NCI-H187 treated with DMSO at 0.1 percent for 48 hours (cell line): Measurements from ENCODE around the gene SLC37A2.
"Not testable (repeated sequence)": the region's sequence is repeated elsewhere in the genome, so short reads cannot be mapped to it uniquely, and the experiment has no call there.

Experiments
- DNase-seq: peaks from one replicate; lab custom pipeline; 2025; lab: John Stamatoyannopoulos, UW

SLC37A2 gene

DNA sequence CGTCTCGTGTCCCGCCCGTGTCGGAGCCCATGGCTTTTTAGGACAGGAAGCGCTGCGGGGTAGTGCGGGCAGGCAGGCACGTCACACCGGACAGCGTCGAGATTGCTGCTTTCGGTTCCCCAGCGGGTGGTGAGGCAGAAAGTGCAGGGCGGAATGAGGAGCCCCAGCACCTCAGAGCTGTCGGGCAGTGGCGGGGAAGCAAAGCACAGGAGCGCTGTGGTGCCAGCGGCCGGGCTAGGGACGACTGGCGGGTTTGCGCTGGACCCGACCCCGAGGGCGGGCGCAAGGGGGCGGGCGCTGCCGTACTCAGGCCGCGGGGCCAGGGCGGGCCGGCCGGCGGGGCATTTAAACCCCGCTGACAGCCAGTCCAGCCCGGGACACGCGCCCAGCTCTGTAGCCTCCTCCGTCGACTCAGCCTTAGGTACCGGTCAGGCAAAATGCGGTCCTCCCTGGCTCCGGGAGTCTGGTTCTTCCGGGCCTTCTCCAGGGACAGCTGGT is at the start of gene SLC37A2:
TSS of gene SLC37A2 (plus strand) at position 375 of the 498 bp plus-strand sequence. CDS start at position 438, 63 bp downstream.
- no peak for DNase-seq

DNA sequence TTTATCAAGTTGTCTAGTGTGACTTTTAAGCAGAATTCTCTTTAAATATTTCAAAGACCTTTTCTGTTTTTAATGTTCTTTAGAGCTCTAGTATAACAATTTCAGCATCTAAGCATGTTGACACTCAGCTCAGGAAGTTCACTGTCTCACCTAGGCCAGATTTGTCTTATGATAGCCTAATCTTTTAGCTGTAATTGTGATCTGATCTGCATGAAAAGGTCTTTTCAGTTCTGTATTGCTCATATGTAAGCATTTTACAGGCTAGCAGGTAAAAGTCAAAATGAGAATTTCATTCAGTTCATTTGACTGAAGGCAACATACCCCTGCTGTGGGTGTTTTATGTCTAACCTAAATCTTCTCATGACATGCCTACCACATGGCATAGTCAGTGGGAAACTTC is 46.7 kb upstream of the SLC37A2 start:
- DNase-seq = no peak

DNA sequence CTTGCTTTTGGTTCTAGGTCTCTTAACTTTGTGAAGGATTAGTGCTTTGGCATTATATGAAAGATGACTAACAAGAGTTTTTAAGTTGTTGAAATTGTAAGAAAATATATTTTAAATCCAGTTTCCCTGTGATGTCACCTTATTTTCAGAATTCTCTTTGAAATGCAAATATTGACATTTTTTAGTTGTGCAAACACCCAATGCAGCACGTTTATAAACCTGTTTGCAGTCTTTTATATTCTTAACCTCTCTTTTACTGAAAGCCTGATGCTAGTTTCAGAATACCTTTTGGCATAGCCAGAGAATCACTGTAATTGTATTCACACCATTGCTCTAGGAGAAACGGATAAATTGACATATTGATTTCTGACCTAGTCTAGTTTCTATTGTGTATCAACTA is 42.8 kb upstream of the SLC37A2 start:
- DNase-seq = no peak

DNA sequence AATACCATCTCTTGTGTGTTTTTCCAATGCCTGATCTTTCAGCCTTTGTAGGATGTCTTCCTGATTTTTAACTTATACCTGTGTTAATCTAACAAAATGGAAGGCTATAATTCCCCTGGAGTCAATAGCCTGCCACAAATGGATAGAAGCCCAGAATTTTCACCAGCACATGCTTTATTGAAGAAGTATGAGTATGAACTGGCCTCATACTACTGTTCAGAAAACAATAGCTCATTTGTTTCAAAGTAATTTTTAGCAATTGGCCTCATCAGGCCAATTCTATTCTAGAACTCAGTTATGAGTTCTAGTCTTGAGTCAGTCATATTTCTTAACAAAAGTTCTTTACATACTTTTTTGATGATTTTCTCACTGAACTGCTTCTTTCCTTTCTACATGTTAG is 40.6 kb upstream of the SLC37A2 start:
- no peak for DNase-seq

DNA sequence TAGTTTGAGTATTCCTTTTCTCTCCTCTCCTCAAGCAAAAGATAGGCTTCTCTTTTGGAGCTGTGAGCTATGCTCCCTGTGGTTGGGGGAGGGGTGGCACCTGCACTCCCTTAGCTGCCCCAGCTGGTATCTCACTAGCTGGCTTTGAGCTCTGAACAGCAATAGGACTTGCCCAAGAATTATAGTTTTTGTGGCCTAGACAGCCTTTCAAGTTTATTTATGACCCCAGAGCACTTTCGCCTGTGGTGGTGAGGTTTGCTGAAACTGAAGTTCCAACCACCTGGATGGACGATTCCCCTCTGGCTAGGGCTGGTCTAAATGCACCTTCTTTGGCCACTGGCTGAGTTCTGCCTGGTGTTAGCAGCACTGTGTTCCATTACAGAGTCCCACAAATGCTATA is 37.1 kb upstream of the SLC37A2 start:
- DNase-seq = no peak

DNA sequence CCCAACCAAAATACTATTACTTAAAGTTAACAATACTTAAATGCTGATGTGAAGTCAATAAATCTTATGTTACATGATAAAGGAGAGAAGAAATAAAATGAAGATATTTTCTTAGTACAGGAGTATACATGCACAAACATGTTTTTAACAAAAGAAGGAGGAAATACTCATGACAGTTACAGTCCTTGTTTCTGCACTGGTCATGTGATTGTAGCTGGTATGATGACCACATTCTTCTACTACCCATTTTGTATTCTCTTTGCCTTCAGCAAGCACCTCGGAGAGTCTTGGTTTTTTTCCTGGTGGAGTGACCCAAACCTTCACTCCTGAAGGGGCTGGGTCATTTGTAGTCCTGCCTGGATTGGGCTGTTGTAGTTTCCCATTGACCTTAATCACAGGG is 33.7 kb upstream of the SLC37A2 start:
- not testable (repeated sequence) for DNase-seq

DNA sequence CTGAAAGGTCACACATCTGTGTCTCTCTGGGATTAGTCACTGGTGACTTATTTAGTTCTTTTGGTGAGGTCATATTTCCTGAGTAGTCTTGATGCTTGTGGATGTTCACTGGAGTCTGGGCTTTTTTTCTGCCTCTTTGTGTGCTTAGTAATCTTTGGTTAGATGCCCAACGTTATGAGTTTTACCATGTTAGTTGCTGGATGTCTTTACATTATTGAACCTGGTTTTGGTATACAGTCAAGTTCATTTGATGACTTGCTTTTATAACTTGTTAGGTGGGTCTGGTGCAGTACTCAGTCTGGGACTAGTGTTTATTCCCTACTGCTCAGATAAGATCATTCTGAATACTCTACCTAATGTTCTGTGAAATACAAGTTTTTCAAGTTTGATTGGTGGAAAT is 26.2 kb upstream of the SLC37A2 start:
- DNase-seq = no peak

DNA sequence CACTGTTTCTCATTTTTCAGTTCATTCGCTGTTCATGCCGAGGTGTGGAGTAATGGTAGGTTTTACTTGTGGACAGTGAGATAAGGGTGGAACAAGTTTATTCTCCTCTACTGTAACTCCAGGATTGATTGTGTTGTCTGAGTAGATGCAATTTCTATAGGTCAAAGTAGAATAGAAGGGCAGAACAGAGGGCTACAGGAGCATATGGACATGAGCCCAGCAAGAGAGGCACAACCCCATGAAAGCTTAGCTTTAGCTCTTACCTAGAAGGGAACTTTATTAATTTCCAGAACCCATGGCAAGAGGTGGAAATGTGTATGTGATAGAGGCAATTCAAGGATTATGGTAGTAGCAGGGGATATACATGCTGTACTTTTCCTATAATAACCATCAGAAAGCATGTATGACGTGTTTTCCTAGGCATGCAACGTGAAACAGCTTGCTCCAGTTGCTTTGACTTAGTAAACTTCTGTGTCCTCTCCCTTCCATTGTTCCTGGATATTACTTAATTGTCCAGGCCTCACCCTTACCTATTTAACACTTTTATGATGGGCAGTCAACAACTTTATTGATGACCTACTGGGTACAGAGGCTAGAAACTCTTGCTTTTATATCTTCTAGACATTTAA is 13.8 kb upstream of the SLC37A2 start:
- DNase-seq = no peak

DNA sequence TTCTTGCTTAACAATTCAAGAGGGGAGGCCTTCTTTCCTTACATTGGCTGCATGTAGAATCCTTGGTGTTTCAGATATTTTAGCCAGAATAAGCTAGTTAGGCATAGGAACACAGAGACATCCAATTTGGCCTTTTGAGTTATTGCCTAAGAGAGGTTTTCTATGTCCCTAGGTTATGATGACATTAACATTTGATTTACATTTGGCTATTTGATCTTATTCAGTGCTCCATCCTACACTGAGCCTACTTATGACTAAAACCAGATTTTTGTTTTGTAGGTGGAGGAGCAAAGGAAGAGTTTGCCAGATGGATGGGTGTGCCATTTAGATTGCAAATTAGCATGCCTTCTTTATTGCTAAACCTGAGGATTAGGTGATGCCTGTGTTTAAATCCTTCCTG is 11.1 kb upstream of the SLC37A2 start:
- DNase-seq = no peak

DNA sequence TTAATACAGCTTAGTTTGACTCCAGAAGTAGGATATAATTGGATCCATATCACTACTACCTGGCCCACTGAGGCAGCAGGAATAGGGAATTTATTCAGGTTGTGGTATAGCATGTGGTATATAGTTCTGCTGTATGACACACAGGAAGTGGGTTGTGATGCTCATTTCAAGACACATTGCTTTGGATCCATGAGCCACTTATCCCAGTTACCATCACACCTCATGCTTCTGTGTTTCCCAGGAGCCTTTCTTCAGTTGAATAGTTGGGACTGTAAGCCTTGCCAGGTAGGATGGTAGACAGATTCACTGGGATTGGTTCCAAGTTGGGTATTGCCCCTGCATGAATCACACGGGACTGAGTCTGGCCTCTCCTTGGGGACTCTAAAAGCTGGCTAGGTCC is 9.9 kb upstream of the SLC37A2 start:
- no peak for DNase-seq

DNA sequence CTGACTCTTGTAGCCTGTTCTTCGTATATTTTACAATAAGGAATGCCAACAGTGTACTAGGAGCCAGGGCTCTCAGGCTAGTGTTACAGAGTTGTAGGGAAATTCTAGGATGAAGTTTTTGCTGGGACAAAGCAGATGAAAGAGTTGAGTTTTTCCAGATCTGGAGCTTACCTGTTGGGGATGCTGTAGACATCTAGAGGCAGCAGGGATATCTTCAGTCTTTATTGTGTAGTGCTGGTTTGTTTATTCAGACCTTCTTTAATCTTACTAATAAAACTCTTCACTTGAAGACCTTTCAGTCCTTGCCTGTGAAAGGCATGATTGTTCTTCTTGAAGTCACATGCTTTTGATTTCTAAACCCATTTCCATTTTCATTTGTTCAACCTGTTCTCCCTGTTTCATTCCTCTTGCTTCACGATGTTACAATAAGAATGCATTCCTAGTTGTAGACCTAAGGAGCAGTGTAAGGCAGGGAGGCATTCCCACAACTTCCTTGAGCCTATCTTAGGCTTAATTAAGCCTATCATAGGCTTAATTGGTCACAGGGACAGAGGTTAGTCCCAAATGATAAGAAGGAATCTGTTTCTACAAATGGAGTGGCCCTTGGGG is 7.9 kb upstream of the SLC37A2 start:
- DNase-seq = no peak

DNA sequence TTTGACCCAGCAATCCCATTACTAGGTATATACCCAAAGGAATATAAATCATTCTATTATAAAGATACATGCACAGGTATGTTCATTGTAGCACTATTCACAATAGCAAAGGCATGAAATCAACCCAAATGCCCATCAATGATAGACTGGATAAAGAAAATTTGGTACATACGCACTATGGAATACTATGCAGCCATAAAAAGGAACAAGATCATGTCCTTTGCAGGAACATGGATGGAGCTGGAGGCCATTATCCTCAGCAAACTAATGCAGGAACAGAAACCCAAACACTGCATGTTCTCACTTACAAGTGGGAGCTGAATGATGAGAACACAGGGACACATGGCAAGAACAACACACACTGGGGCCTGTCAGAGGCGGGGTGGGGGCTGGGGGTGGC is 7.0 kb upstream of the SLC37A2 start:
- not testable (repeated sequence) for DNase-seq

DNA sequence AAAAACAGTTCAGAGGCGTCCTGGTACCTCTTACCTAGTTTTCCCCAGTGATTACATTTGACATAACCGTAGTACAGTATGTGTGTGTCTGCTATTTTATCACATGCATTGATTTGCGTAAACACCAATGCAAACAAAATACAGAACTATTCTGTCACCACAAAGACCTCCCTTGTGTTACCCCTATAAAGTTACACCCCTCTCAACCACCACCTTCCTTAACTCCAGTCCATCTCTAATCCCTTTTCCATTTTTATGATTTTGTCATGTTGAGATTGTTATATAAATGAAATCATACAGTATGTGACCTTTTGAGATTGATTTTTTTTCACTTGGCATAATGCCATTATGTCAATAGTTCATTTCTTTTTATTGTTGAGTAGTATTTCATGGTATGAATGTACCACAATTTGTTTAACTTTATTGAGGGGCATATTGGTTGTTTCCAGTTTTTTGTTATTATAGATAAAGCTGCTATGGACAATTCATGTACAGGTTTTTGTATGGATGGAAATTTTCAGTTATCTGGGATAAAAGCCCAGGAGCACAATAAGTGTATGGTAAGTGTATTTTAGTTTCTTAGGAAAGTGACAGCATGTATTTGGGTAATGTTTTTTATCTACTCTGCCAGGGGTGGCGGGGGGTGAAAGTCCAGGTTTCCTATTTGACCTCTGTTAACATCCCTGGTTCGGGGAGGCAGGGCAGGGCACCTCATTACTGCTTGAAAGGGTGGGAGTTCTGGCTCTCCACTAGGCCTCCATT is 6.0 kb upstream of the SLC37A2 start:
- DNase-seq = no peak

DNA sequence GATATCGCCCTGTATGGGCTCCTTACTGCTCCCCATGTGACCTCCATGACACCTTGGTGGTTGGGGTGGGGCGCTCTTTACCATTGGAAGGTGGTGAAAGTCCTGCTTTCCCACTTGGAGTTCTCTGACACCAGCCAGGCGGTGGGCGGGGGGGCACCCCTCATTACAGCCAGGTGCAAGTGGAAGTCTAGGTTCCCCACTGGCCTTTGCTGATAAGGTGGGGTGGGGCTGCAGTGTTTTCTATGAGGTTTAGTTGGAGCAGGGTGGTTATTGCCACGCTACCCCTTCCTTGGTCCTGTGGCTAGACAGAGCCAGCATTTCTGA is 5.5 kb upstream of the SLC37A2 start:
- DNase-seq = no peak

DNA sequence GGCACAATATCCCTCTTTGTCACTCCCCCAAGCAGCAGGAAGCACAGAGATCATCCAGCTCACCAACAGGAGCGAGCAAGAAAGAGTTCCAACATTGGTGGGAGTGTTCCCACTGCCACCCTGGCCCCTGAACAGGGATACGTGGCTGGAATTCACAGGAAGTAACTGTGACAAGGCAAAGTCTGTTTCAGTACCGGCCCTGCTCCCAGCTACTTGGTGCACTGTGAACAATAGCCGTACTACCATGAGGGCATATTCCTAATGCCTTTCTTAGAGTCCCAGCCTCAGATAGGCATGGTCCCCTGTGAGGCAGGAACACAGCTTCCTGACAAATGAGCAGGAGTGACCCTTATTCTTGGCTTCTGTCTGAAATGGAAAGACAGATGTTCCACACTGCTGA is 1.8 kb upstream of the SLC37A2 start:
- no peak for DNase-seq

DNA sequence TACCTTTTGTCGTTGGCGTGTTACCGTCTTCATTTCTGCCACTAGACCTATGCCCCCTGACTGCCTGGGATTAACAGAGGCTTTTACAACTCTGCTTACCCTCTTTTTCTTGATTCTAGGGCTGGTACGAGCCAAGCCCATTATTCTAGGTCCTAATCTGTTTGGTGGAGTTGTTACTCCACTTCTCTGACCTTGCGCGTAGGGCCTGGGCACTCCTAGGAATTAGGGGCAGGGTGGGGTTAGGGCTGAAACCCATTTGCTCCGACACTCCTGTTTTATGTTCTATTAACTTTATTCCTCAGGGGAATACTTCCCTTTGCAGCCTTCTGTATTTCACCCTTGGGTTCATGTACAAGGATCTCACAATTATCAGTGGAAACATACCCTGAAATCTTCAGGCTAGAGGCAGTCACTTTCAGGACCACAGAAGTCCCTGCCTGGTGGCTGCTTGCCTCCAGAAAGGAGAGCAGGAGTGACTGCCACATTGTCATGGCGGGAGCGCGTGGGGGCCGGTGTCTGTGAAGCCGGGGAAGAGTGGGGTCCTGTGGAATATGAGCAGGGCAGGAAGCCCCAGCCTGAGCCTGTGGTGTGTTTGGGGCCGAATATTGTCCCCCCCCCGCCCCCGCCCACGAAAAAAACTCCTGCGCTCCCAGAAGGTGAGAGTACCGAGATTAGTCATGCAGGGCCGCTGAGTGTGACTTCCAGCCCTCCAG is 731 bp upstream of the SLC37A2 start:
- DNase-seq = no peak

DNA sequence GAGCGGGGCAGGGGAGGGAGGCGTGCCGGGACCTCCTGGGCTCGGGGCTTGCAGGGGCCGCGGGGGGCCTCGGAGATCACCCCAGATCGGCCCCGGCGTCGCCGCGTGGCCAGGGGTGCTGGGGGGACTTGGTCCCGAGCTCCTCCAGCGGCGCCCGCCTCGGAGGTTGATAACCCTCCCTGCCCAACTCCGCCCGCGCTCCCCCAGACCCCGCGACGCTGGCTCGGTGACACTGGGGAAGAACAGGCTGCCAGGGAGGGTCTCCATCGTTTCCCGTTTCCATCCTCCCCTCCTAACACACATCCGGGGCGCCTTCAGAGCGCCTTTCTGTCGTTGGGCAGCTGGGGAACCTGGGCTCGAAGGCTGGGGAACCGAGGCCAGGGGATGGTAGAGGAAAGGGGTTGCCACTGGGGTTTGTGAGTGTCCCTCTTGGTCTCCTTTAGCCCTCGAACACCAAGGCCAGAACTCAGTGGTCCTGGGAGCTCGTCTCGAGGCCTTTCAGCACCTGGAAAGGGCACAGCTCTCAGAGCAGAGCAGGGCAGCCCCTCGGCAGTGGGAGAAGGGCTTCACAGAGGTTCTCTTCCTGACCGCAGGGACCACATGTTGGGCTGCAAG is 431 bp downstream of the SLC37A2 start:
- no peak for DNase-seq

DNA sequence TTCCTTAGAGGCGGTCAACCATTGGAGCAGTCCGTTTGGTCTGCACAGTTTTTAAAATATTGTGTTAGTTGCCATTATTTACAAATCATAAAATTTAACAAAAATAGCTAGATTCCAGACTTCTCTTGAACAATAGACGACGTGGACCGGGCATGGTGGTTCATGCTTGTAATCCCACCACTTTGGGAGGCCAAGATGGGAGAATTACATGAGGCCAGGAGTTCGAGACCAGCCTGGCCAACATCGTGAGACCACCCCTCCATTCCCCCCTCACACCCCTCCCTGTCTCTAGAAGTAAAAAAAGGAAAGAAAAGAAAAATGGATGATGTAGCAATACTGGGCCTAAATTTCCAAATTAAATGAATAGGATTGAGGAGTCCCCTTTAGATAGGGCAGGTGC is 965 bp downstream of the SLC37A2 start:
- DNase-seq = no peak

DNA sequence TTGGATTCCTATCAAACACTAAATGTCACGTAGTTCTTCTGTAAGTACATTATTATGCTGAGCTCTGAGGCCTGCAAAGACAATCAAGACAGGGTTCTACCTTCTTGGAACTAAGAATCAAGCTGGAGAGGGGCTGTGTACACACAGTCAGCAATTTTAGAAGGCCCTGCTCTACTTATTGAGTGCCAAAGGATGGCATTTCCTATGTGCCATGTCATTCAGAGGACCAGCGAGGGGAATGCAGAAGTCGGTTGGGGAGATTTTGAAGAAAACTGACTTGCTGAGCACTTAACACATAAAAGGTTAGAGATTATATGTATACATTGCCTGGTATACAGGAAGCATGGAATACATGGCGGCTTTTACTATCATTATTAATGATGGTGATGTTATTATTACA is 5.3 kb downstream of the SLC37A2 start:
- no peak for DNase-seq

DNA sequence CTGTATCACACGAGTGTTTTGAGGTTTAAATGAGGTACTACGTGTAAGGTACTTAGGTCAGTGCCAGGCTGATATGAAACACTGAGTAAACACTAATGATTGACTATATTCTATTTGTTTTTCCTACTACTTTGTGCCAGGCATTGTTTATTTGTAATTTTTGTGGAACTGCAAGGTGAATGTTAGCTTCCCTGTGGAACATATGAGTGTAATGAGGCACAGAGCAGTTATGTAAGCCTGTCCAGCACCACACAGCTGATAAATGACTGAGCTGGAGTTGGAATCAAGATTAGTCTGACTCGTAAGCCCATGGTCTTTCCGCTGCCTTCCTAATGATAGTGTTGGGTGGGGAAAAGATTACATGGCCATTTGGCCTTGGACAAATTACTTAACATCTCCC is 5.9 kb downstream of the SLC37A2 start:
- DNase-seq = no peak

DNA sequence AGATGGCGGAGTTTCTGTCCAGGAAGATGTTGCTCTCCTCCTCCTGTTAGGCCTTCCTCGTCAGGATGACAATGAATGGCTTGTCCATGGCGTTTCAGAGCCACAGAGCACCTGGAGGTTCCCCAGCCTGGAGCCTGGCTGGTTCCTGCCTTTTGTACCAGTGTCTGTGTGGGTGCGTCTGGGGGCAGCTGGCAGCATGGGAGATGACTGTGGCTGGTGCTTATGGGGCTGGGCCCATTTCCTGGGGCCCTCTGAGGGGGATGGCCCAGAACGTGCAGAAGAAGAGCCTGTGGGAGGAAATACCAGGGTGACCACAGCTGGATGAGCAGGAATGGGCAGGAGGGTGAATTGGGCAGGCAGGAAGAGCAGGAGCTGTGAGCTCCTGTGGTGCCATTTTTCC is 6.7 kb downstream of the SLC37A2 start:
- no peak for DNase-seq

DNA sequence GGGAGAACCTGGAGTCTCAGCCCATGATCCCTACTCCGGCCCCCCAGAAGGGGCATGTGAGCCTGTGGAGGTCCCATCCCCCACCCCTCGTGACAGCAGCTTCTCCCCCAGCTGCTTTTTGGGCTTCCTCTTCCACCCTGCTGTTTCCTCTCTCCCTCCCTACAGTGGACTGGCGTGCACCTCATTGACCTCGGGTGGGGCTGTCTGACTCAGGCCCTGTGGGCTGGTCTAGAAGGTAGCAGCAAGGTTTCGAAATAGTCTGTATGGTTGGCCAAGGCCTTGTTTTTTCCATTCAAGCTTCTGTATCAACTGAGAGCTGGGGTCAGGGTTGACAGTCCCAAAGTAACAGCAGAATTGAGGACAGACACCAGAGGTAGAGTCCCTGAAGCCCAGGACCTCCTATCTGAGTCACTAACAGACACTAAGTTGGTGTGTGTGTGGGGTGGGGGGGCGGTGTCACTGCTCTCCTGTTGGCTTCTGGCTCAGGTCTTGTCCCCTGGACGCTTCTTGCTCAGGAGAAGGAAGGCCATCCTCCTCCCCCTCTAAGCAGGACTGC is 7.7 kb downstream of the SLC37A2 start:
- no peak for DNase-seq
